ENCODE measurements around the gene GJB5.

Gene GJB5

DNA sequence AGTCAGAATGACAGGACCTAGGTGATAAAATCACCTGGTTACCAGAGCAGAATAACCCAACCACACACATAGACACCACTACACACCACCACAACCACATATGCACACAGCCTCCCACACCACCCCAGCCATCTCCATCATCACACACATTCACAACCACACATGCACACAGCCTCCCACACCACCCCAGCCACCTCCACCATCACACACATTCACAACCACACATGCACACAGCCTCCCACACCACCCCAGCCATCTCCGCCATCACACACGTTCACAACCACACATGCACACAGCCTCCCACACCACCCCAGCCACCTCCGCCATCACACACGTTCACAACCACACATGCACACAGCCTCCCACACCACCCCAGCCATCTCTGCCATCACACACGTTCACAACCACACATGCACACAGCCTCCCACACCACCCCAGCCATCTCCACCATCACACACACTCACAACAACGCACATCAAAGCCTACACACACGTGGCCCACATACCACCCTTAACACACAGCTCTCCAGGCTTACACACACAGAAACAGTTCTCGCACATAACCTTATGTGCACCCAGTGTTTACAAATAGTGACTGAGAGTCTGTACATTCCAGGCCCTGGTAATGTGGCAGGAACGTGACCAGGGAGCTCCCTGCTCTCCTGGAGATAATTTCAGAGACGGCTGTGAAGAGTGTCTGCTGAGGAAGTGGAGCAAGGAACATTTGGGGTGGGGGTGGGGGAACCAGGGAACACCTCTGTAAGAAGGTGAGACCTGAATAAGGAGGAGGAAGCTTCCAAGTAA lies 22.9 kb downstream of the GJB5 start:
- no peak for DNase-seq

DNA sequence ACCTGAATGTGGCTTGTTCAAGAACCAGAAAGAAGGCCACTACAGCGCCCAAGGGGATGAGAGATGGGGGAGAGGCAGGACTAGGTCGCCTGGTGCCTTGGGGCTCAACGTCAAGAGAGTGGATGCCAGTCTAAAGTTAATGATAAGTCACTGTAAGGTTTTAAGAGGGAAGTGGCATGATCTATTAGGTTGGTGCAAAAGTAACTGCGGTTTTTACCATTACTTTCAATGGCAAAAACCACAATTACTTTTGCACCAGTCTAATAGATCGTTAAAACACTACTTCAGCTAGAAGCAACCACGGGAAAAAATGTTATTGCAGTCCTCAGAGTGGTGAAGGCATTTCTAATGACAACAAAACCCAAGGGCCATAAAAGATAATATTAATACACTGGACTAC lies 23.5 kb downstream of the GJB5 start:
- no peak for DNase-seq

DNA sequence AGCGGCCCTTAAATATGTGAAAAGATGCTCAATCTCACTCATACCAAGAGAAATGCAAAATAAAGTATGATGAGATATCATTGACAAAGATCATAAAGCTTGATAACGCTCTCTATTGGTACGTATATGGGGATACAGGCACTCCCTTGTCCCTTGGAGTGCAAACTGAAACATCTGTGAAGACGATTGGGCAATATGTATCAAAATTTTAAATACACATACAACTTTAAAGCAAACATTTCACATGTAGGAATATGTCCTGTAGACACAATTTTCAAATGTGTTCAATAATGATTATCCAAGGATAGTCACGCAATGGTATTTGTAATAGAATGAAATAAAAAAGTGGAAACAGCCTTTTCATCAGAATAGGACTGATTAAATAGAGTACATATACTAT lies 24.2 kb downstream of the GJB5 start:
- DNase-seq = no peak

DNA sequence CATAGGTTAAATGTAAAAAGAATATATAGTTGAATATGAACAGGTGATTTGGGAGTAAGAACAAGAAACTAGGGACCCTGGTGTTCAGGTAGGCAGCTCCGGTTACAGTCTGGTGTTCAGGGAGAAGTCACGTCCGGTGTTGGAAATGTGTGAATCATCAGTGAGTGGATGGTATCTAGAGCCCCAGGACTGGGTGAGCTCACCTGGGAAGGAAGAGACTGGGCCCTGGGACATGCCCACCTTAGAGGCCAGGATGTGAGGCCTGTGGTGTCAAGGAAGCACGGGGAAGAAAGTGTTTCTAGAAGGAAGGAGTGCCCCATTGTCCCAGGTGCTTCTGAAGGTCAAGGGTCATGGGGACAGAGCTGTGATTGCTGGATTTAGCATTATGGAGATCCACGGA lies 24.7 kb downstream of the GJB5 start:
- no peak for DNase-seq

DNA sequence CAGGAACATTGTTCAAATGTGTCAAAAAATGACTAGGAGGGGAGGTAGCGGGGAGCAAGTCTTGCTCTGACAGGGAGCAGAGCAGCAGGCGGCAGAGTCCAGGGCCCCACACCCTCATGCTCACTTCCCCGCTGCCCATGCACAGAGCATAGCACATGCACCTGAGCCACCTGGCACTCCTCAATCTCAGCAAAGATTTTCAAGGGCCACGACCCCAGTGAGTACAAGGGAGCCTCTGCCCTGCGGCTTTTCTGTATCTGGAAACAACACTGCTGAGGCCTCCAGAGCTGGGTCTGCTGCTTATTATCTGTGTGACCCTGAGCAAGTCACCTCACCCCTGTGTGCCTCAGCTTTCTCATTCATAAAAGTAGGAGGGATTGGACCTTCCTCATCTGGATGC lies 25.1 kb downstream of the GJB5 start:
- DNase-seq = no peak

DNA sequence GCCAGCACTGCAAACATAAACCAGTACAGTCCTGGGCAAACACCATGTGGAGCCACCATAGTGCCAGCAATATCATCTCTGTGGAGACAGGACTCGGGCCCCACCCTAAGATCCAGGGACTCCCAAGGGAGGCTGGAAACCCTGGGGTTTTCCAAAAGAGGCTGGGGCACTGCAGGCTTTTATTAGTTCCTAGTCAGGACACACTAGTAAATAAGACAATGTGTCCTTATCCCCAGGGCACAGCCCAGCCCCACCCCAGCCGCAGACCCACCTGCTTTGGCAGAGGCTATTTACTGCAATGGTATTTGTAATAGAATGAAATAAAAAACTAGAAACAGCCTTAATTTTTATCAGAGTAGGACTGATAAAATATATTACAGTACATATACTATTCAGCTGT lies 25.7 kb downstream of the GJB5 start:
- DNase-seq = no peak

DNA sequence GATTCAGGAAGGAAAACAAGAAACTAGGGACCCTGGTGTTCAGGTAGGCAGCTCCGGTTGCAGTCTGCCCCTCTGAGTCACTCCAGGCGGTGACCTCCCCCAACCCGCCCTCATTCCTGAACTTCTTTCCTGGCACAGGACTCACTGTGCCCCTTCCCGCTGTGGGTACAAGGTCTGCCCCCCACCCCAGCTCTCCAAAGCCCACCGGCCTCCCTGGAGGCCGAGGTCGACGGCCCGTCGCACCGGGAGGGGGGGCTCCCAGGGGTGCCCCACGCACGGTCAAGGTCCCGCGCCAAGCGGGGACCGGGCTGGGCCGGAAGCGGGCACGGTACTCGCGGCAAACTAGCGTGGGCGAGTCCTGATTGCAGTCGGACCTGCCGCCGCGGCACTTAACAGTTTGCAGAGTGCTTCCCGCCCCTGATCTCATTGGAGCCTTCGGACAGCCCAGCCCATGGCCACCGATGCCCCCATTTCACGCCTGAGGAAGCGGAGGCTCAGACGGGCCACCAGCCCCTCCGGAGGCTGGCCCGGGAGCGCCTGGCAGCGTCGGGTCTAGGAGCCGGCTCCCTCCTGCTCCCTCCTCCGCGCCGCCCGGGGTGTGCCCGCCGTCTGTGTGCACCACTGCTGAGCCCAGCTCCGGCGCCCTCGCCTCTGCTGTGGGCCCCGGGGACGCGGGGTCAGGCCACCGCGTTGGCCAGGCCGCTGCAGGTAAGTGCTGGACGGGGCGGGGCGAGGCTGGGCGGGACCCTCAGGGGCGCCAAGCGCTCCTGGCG lies 26.4 kb downstream of the GJB5 start, which contains the start of gene GJB3:
Gene GJB3, plus strand, starts transcription at position 144 of the 773 bp plus-strand sequence. CDS start 3,549 bp downstream, outside the sequence.
- DNase-seq = no peak

DNA sequence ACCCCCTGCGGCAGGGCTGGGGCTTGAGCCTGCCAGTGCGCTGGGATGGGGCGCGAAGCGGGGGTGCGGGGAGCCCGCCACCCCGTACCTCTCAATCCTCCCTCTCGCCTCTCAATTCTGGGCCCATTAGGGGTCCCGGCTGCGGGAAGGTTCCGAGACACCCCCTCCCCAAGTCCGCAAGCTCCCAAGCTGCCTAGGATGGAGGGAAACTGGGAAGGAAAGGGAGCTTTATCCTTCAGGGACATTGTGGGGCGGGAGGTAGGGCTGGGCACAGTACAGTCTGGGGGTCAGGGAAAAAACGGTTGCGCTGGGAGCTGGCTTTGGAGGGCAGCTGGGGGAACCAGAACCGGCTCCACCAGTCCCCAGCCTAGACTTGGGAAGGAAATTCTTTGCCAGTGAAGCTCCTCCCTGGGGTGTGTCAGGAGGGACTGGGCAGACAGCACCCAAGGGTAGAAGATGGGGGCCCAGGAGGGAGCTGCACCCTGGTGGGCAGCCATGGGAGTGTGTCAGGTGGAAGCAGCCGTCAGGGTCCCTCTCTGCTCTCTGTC lies 27.1 kb downstream of the GJB5 start:
- no peak for DNase-seq

DNA sequence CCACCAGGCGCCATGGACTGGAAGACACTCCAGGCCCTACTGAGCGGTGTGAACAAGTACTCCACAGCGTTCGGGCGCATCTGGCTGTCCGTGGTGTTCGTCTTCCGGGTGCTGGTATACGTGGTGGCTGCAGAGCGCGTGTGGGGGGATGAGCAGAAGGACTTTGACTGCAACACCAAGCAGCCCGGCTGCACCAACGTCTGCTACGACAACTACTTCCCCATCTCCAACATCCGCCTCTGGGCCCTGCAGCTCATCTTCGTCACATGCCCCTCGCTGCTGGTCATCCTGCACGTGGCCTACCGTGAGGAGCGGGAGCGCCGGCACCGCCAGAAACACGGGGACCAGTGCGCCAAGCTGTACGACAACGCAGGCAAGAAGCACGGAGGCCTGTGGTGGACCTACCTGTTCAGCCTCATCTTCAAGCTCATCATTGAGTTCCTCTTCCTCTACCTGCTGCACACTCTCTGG lies 29.9 kb downstream of the GJB5 start:
- DNase-seq = no peak

DNA sequence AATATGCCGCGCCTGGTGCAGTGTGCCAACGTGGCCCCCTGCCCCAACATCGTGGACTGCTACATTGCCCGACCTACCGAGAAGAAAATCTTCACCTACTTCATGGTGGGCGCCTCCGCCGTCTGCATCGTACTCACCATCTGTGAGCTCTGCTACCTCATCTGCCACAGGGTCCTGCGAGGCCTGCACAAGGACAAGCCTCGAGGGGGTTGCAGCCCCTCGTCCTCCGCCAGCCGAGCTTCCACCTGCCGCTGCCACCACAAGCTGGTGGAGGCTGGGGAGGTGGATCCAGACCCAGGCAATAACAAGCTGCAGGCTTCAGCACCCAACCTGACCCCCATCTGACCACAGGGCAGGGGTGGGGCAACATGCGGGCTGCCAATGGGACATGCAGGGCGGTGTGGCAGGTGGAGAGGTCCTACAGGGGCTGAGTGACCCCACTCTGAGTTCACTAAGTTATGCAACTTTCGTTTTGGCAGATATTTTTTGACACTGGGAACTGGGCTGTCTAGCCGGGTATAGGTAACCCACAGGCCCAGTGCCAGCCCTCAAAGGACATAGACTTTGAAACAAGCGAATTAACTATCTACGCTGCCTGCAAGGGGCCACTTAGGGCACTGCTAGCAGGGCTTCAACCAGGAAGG lies 30.5 kb downstream of the GJB5 start:
- DNase-seq = no peak

DNA sequence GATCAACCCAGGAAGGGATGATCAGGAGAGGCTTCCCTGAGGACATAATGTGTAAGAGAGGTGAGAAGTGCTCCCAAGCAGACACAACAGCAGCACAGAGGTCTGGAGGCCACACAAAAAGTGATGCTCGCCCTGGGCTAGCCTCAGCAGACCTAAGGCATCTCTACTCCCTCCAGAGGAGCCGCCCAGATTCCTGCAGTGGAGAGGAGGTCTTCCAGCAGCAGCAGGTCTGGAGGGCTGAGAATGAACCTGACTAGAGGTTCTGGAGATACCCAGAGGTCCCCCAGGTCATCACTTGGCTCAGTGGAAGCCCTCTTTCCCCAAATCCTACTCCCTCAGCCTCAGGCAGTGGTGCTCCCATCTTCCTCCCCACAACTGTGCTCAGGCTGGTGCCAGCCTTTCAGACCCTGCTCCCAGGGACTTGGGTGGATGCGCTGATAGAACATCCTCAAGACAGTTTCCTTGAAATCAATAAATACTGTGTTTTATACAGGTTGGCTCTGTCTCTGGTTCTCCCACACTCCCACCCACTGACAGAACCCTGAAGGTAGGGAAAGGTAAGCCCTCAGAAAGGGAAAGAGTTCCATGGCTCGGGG lies 31.1 kb downstream of the GJB5 start:
- no peak for DNase-seq

DNA sequence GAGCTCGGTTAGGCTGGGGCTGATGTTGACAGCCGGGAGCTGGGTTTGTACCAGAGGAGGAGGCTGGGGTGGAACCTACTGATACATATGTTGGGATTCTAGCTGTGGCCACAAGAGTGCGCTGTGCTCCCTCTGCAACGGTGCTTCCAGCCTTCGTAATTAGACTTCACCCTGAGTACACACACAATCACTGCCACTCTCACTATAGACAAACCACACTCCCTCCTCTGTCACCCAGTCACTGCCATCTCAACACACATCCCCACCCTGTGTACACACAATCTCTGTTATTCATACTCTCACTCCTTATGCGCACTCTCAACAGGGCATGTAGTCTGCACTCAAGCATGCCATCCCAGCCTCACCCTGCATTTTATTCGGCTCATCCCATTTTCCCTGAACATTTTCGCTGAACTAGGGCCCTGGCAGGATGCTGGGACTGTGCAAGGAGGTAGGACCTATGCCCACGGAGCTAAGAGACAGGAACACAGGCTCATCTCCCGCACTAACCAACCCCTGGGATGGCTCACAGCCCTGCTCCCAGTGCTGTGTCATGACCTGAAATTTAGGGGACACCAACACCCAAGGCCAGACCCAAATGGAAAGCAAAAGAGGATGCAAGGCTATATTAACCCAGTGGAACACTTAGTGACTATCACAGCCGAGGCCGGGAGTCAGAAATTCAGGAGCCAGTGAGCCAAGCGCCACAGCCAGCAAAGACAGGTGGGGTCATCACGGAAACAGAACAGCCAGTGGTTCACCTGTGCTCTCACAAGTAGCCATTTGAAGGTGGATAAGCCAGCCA lies 31.9 kb downstream of the GJB5 start:
- peak; percentile 47 to 63 for DNase-seq

DNA sequence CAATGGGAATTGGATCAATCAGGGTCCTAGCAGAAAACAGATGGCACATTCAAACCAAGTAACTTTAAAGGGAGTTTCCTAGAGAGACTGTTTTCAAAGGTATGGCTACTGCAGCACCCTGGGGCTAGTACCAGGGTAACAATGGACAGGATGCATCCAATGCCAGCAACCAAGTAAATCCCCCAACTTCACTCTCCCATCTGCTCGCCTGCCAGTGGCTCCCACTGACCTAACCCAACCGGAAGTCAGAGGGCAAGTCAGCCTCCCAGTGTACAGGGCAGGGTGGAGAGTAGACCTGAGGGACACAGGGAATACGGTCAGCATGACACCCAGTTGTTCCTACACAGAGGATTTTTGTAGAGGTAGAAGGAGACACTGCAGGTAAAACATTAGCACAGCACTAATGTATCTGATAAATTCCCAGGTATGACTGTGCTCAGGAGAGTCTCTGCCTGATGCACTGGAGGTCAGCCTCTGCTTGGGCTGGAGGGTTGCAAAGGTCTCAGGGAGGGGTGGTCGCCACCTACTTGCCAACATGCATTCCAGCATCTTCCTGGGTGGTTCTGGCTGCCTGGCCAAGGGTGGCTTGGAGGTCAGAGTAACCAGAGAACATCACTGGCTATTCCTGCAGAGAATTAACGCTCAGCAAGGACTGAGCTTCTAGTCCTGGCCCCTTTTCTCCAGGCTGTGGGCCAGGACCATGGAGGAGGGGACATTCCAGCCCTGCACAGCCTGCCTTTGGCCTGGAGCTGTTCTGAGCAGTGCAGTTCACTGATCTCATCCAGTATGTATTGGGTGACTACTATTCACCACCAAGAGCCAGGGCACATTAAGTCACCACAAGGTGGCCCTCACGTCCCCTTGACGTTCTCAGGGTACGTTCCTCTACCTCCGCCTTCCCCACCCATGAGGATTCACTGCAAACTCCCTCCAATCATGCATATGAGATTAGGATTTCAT lies 32.9 kb downstream of the GJB5 start:
- DNase-seq = no peak

DNA sequence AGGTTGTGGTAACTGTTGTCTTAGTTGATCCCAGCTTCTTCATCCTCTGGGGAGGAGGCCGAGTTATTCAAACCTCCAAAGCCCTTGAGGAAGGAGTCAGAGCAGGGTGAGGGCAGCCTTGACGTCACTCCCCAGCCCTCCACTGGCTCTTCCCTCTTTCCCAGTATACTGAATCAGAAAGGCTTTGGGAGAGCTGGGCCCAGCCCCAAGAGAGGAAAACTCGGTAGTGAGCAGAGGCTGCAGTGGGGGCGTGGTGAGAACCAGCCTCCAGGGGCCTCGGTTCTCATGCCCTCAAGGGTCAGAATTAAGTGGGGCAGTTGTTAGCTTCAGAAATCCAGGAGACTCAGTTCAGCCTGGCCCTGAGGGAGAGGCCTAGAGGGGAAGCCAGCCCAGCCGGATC lies 36.1 kb downstream of the GJB5 start:
- DNase-seq = no peak

DNA sequence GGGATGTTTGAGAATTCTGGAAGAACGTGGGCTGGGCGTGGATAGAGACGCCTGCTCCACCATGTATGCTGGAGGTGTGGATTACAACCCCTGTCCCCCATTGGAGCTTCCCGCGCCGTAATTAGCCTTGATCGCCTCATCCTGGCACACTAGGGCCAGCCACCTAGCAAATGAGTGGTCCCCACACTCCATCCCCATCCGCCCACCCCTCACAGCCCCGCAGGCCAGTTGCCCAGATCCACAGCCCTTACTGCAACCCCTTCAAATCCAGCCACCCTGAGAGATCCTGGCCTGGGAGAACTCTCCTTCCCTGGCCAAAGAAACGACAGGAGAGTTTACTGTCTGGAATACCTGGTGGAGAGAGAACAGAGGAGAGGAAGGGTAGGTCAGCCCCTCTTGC lies 37.6 kb downstream of the GJB5 start:
- no peak for DNase-seq

DNA sequence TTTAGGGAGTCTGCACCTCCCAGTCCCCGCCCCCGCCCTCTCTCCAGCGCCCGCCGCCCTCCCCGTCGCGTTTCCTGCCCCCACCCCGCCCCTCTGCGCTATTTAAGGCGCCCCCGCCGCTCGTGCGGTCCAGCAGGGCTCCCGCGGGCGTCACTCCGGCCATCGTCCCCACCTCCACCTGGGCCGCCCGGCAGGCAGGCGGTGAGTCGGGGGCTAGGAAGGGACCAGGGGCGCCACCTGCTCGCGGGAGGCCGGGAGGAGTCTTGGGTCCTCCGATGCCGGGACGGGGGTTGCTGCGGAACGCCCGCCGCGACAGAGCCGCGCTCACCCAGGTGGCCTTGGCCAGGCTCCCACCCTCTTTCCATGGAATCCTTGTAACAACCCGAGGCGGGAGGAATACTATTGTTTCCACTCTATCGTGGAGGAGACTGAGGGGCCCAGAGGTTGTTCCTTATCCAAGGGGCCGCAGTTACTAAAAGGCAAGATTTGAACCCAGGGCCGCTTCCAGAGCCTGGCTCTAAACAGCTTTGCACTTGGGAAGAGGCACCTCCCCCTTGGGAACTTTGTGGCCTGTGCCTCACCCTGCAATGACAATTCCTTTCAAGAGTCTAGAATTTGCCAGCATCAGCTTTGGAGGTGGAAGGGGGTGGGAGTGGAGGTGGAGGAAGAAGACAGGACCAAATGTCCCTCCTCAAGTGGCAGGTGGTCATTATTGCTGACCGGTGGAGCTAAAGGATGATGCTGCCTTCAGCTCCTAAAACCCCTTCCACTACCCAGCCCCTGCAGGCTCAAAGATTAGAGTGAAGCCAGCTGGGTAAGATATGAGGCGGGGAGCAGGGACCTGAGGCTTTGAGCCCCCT lies 38.3 kb downstream of the GJB5 start, which contains the start of gene GJA4:
Gene GJA4, plus strand, starts transcription at position 132 of the 860 bp plus-strand sequence. CDS start 1,215 bp downstream, outside the sequence.
- no peak for DNase-seq

DNA sequence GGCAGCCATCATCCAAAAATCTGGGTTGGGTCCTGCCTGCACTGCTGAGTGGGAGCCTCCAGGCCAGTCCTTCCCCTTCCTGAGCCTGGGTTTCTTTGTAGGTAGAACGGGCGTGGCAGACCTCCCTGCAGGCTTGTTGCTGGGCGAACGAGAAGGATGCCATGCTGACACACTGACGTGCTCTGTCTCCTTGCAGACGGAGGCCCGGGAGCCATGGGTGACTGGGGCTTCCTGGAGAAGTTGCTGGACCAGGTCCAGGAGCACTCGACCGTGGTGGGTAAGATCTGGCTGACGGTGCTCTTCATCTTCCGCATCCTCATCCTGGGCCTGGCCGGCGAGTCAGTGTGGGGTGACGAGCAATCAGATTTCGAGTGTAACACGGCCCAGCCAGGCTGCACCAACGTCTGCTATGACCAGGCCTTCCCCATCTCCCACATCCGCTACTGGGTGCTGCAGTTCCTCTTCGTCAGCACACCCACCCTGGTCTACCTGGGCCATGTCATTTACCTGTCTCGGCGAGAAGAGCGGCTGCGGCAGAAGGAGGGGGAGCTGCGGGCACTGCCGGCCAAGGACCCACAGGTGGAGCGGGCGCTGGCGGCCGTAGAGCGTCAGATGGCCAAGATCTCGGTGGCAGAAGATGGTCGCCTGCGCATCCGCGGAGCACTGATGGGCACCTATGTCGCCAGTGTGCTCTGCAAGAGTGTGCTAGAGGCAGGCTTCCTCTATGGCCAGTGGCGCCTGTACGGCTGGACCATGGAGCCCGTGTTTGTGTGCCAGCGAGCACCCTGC lies 39.3 kb downstream of the GJB5 start:
- DNase-seq = no peak

DNA sequence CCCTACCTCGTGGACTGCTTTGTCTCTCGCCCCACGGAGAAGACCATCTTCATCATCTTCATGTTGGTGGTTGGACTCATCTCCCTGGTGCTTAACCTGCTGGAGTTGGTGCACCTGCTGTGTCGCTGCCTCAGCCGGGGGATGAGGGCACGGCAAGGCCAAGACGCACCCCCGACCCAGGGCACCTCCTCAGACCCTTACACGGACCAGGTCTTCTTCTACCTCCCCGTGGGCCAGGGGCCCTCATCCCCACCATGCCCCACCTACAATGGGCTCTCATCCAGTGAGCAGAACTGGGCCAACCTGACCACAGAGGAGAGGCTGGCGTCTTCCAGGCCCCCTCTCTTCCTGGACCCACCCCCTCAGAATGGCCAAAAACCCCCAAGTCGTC lies 39.9 kb downstream of the GJB5 start:
- DNase-seq = no peak

DNA sequence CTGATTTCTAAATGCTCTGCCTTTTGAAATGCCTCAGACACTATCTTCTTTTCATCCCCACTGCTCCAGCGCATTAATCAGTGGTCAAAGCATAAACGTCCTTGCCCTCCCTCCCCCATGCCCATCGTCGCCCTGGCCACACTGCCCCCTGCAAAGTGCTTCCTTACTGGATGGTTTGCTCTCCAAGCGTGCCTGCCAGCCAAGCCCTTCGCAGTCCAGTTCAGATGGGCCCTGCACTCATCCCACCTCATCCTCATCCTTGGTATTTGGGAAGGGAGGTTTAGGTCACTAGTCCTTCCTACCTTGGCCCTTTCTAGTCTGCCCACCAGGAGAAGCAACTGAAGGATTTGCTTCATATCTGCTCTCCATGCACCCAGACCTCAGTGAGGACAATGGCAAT lies 41.1 kb downstream of the GJB5 start:
- DNase-seq = no peak
